Hair follicle dermal papilla cell (primary cell): ENCODE data around the gene CBY3. TPM values are rescaled to one million over a fixed set of nuclear protein-coding genes. Genes with fewer than 3 reads are reported as not detected.

Experiments
- small RNA-seq: library from RNA; depleted of rRNA; stranded (forward); fragments of <200 nt; gene quantifications from one replicate; pipeline ENCODE3, GENCODE V24; 2012
- total RNA-seq: library from RNA; depleted of rRNA; stranded (reverse); fragments of >200 nt; gene quantifications from 2 replicates; pipeline ENCODE4 v1.2.3, GENCODE V29; 2012

CBY3 gene
- not detected in 2 replicates for total RNA-seq

DNA sequence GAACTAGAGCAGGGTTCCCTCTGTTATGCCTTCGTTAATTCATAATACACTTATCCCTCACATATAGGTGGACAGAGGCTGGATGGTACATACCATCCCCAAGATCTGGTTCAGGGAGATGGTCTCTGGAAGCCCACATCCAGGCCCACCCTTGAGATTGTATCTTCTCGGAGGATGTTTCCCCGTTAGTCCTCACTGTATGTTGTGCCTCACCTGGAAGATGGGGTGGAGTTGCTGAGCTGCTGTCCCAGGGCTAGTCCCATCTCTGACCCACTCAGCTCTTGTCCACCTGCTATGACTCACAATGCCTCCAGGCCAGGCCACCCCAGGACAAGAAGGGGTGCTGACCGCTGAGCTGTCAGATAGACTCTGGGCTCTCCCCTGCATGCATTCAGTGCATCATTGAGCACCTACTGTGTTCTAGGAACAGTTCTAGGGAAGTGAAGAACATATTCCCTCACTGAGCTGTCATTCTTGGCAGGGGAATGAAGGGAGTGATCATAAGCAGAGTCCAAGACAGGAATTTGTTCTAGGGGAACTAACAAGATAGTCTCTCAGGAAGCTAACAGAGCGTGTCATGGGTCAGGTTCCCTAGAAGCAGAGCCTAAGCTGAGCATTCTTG is at the start of gene CBY3:
Gene CBY3 (minus strand): TSS at position 255 of the 622 bp plus-strand sequence. CDS start 116 bp downstream, at position 139.

GRCh38 chr5:179698935-179699615 is 18.2 kb upstream of the CBY3 start, which contains the start of gene CANX:
TSS of gene CANX (plus strand) at chr5:179698967. CDS start at chr5:179705682, 6,715 bp downstream.

Small RNA genes lying within 50 kb of the gene (small RNA-seq; reads per million reads assigned to genes)
- not detected for gene RF00017

Other genes starting within 250 kb of the CBY3 start
- 42.4 and 45.8 TPM in 2 replicates for gene RUFY1, start 130.5 kb downstream of the CBY3 start, total RNA-seq
- 234 and 341 TPM in 2 replicates for gene HNRNPH1, start 57.4 kb downstream of the CBY3 start, total RNA-seq
- 551 and 639 TPM in 2 replicates for gene CANX, start 17.9 kb upstream of the CBY3 start, total RNA-seq
- gene MAML1, start 51.8 kb upstream of the CBY3 start, total RNA-seq = 12.9 and 16.2 TPM in 2 replicates
- gene LTC4S, start 113.0 kb upstream of the CBY3 start, total RNA-seq = 1.6 and 2.2 TPM in 2 replicates
- 82.0 and 88.6 TPM in 2 replicates for gene MGAT4B, start 125.8 kb upstream of the CBY3 start, total RNA-seq
- 616 and 684 TPM in 2 replicates for gene SQSTM1, start 139.9 kb upstream of the CBY3 start, total RNA-seq
- 7.0 and 10.4 TPM in 2 replicates for gene MRNIP, start 177.8 kb upstream of the CBY3 start, total RNA-seq
- gene TBC1D9B, start 226.9 kb upstream of the CBY3 start, total RNA-seq = 70.9 and 91.5 TPM in 2 replicates